Activated CD4-positive, CD25-positive, alpha-beta regulatory T cell treated with anti-CD3 and anti-CD28 coated beads, Interleukin-2, amount 50 U/mL, for 72 hours (primary cell): ENCODE results near the gene PANX2.
A peak's percentile ranks its signal among the peaks of the same experiment; 100 is the strongest.
"Not testable (repeated sequence)": the region's sequence is repeated elsewhere in the genome, so short reads cannot be mapped to it uniquely, and the experiment has no call there.

Experiments used
- DNase-seq: peaks from one replicate; pipeline ENCODE4 v3.0.0; 2021

PANX2 gene

GRCh38 chr22:50200461-50201190 is 30.1 kb downstream of the PANX2 start, which contains the start of gene SELENOO:
SELENOO (plus strand) TSS chr22:50201011; CDS start chr22:50201037, 26 bp downstream.
- peak; percentile 92 for DNase-seq

- DNase-seq = no peak
Observed at GRCh38 chr22:50201191-50202129, 30.9 kb downstream of the PANX2 start.

GRCh38 chr22:50202130-50202666 is 31.7 kb downstream of the PANX2 start:
- no peak for DNase-seq

- DNase-seq = no peak
Observed at GRCh38 chr22:50203288-50203687, 32.8 kb downstream of the PANX2 start.

- no peak for DNase-seq
Observed at GRCh38 chr22:50204571-50204970, 34.0 kb downstream of the PANX2 start.

GRCh38 chr22:50204998-50205397 is 34.5 kb downstream of the PANX2 start:
- DNase-seq = not testable (repeated sequence)

GRCh38 chr22:50205781-50206569 is 35.4 kb downstream of the PANX2 start:
- no peak for DNase-seq

GRCh38 chr22:50206599-50206998 is 36.1 kb downstream of the PANX2 start:
- no peak for DNase-seq

GRCh38 chr22:50207383-50208140 is 37.0 kb downstream of the PANX2 start:
- no peak for DNase-seq

GRCh38 chr22:50208430-50208938 is 38.0 kb downstream of the PANX2 start:
- no peak for DNase-seq

- DNase-seq = peak; percentile 30
Observed at GRCh38 chr22:50208939-50209892, 38.7 kb downstream of the PANX2 start.

- peak; percentile 69 for DNase-seq
Observed at GRCh38 chr22:50209893-50210292, 39.4 kb downstream of the PANX2 start.

GRCh38 chr22:50210378-50211139 is 40.0 kb downstream of the PANX2 start:
- DNase-seq = no peak

GRCh38 chr22:50211147-50211546 is 40.6 kb downstream of the PANX2 start:
- no peak for DNase-seq

- DNase-seq = no peak
Observed at GRCh38 chr22:50213263-50213662, 42.7 kb downstream of the PANX2 start.

- DNase-seq = no peak
Observed at GRCh38 chr22:50215297-50216054, 44.9 kb downstream of the PANX2 start.

- DNase-seq = no peak
Observed at GRCh38 chr22:50216055-50216683, 45.6 kb downstream of the PANX2 start.
